ENCODE data around the gene CTSE. TPM values are rescaled to one million over a fixed set of nuclear protein-coding genes. Genes with fewer than 3 reads are reported as not detected.

The CTSE gene
- total and polyA plus RNA-seq, 2 of the 4 experiments (the other 2 are of a cell fraction) = not detected

DNA sequence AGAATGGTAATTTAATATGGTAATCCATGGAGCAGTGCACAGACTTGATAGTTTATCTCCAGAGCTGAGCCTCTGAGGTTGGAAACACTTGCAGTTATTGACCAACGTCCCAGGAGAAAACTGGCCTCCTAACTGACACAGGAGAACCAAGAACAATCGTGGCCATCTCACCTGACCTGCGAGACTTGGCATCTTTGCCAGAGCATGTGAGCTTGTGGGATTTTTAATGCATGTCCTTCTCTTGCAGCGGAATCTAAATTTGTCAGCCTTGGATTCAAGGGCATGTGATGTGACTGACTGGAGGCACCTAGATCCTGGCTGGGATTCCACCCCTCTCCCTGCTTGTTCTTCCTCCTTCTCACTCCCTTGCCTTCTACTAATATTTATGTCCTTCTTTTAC is 52.6 kb downstream of the CTSE start:
- no peaks in the 10 kb centered on the region for H3K36me3 ChIP-seq (ENCODE audit: control insufficient read depth, insufficient read depth, low read length)
- no peaks in the 10 kb centered on the region for H3K79me1 ChIP-seq (ENCODE audit: low read depth in 1 of 2, low read length in 2 of 2)
- H2AFZ ChIP-seq (replicated peaks; ENCODE audit: low read length, poor library complexity) = no peak overlapping the region
- ATAC-seq (ENCODE audit: low read depth) (no peak), DNase-seq (no peak)
- no peak overlapping the region for H4K91ac ChIP-seq (ENCODE audit: insufficient read depth, low read depth, low read length)
- no peak overlapping the region for H3K56ac ChIP-seq (ENCODE audit: extremely low read depth, insufficient read depth, low read length)
- no peaks in the 10 kb centered on the region; the same call in 1 of the 2 replicates for H4K20me1 ChIP-seq (ENCODE audit: insufficient read depth, low read length)
- H2BK120ac ChIP-seq (ENCODE audit: low read depth, low read length) = no peak overlapping the region
- no peaks in the 10 kb centered on the region for H3K4me1 ChIP-seq (ENCODE audit: control insufficient read depth, insufficient read depth, low read length)
- no peak overlapping the region for H4K8ac ChIP-seq (ENCODE audit: low read depth in 2 of 2, low read length in 2 of 2)
- no peak overlapping the region for H3K9ac ChIP-seq (ENCODE audit: low read depth, low read length)
- intact Hi-C loops (cut with micrococcal nuclease) (loop anchor here (10.0 kb wide), 1 partner anchor 376 kb away; no protein-coding TSS in a partner anchor), in situ Hi-C loops (cut with MboI; ENCODE audit: low sequenced_read_pairs) (no loop called here), dilution Hi-C loops (cut with HindIII; ENCODE audit: low sequenced_read_pairs, unreplicated experiment) (no loop called here)
- no peak overlapping the region for H2AK9ac ChIP-seq (replicated peaks; ENCODE audit: low read depth, low read length, poor library complexity)
- CTCF ChIA-PET = interaction anchor here (2.5 kb wide), 1 partner anchor 179 kb away, joined by 9 read pairs; no protein-coding TSS in a partner anchor
- no peak overlapping the region for H2BK5ac ChIP-seq (ENCODE audit: low read depth, low read length, poor library complexity, severe bottlenecking)
- WGBS, 2 experiments (ENCODE audit: extremely low coverage in 2 of 2, insufficient read length in 1 of 2) = 79% methylated on average over 3 of the region's 4 CpGs; no CpG with 5 or more reads in 1 of the 2 experiments
- H3K9me1 ChIP-seq (ENCODE audit: insufficient read depth, low read length) = peaks cover 27% of the 10 kb centered on the region
- no peak overlapping the region for H3K23ac ChIP-seq (ENCODE audit: low read depth, low read length)
- H2BK15ac ChIP-seq (ENCODE audit: low read depth, low read length) = no peak overlapping the region
- no peak overlapping the region for H3K4ac ChIP-seq (ENCODE audit: low read depth, low read length)
- H3K14ac ChIP-seq (replicated peaks; ENCODE audit: low read depth, low read length) = no peak overlapping the region
- H3K18ac ChIP-seq (ENCODE audit: low read depth, low read length) = no peak overlapping the region
- H2BK20ac ChIP-seq (ENCODE audit: low read depth, low read length) = no peak overlapping the region
- no peak for TF ChIP-seq FOS (IDR thresholded peaks at IDR 0.05; ENCODE audit: low read depth, low read length)
- no peak for TF ChIP-seq MXI1 (IDR thresholded peaks at IDR 0.05; ENCODE audit: borderline replicate concordance, low read depth, low read length)
- TF ChIP-seq, protein P1, sequence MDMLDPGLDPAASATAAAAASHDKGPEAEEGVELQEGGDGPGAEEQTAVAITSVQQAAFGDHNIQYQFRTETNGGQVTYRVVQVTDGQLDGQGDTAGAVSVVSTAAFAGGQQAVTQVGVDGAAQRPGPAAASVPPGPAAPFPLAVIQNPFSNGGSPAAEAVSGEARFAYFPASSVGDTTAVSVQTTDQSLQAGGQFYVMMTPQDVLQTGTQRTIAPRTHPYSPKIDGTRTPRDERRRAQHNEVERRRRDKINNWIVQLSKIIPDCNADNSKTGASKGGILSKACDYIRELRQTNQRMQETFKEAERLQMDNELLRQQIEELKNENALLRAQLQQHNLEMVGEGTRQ (IDR thresholded peaks at IDR 0.05; ENCODE audit: low read depth, low read length) = no peak
- no peak for TF ChIP-seq BHLHE40 (IDR thresholded peaks at IDR 0.05; ENCODE audit: low read depth, low read length)
- TF ChIP-seq NFE2L2 (IDR thresholded peaks at IDR 0.05; ENCODE audit: low read depth, low read length) = no peak
- no peak for TF ChIP-seq RFX5 (IDR thresholded peaks at IDR 0.05; ENCODE audit: low read depth, low read length)
- TF ChIP-seq SMC3 (IDR thresholded peaks at IDR 0.05; ENCODE audit: low read depth, low read length) = no peak
- TF ChIP-seq, protein P2, sequence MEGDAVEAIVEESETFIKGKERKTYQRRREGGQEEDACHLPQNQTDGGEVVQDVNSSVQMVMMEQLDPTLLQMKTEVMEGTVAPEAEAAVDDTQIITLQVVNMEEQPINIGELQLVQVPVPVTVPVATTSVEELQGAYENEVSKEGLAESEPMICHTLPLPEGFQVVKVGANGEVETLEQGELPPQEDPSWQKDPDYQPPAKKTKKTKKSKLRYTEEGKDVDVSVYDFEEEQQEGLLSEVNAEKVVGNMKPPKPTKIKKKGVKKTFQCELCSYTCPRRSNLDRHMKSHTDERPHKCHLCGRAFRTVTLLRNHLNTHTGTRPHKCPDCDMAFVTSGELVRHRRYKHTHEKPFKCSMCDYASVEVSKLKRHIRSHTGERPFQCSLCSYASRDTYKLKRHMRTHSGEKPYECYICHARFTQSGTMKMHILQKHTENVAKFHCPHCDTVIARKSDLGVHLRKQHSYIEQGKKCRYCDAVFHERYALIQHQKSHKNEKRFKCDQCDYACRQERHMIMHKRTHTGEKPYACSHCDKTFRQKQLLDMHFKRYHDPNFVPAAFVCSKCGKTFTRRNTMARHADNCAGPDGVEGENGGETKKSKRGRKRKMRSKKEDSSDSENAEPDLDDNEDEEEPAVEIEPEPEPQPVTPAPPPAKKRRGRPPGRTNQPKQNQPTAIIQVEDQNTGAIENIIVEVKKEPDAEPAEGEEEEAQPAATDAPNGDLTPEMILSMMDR (conservative IDR thresholded peaks at IDR 0.05; ENCODE audit: low read depth, low read length) = no peak
- TF ChIP-seq, protein P3, sequence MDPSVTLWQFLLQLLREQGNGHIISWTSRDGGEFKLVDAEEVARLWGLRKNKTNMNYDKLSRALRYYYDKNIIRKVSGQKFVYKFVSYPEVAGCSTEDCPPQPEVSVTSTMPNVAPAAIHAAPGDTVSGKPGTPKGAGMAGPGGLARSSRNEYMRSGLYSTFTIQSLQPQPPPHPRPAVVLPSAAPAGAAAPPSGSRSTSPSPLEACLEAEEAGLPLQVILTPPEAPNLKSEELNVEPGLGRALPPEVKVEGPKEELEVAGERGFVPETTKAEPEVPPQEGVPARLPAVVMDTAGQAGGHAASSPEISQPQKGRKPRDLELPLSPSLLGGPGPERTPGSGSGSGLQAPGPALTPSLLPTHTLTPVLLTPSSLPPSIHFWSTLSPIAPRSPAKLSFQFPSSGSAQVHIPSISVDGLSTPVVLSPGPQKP (IDR thresholded peaks at IDR 0.05; ENCODE audit: borderline replicate concordance, low read depth, low read length) = no peak
- TF ChIP-seq CHD1 (IDR thresholded peaks at IDR 0.05; ENCODE audit: low read depth, low read length) = no peak
- H3K9me3 ChIP-seq (ENCODE audit: control insufficient read depth, insufficient read depth, low read length) = no peaks in the 10 kb centered on the region
- no peak overlapping the region for H2AK5ac ChIP-seq (ENCODE audit: low read depth, low read length)
- no peak overlapping the region for H3K4me2 ChIP-seq (ENCODE audit: low read depth, low read length)
- H4K5ac ChIP-seq (ENCODE audit: low read depth, low read length) = no peak overlapping the region
- H3K27ac ChIP-seq (ENCODE audit: insufficient read depth, low read length) = no peak overlapping the region
- peaks cover 18% of the 10 kb centered on the region for H3K27me3 ChIP-seq (ENCODE audit: control insufficient read depth, insufficient read depth, low read length)
- no peak overlapping the region for H3K4me3 ChIP-seq (ENCODE audit: insufficient read depth, low read depth, low read length)
- BruUV-seq (replicated peaks) = no TSS peak
- POLR2A ChIA-PET (ENCODE audit: unreplicated experiment) = no interaction called here
